Mesothelial cell of epicardium (in vitro differentiated cells): ENCODE results near the gene BCS1L. TPM values are rescaled to one million over a fixed set of nuclear protein-coding genes. Genes with fewer than 3 reads are reported as not detected.

Experiments used
- DNase-seq, 2 experiments: peaks; one replicate each; pipeline ENCODE4 v3.0.0; 2021; ENCODE audit warnings: low spot score in 2 of 2; ENCODE audit not compliant: unreplicated experiment in 2 of 2
- H3K27ac Mint-ChIP-seq: 2 replicates; pipeline ENCODE4 v1.8.0; 2021; ENCODE audit warnings: mixed read lengths
- H3K27me3 Mint-ChIP-seq: 2 replicates; pipeline ENCODE4 v1.8.0; 2021; ENCODE audit warnings: low read depth, mixed read lengths
- H3K36me3 Mint-ChIP-seq: 2 replicates; pipeline ENCODE4 v1.8.0; 2021; ENCODE audit warnings: mixed read lengths
- H3K4me1 Mint-ChIP-seq: 2 replicates; pipeline ENCODE4 v1.8.0; 2021; ENCODE audit warnings: mixed read lengths
- H3K4me3 Mint-ChIP-seq: 2 replicates; pipeline ENCODE4 v1.8.0; 2021; ENCODE audit warnings: mild to moderate bottlenecking, moderate library complexity, mixed read lengths
- H3K9me3 Mint-ChIP-seq: 2 replicates; pipeline ENCODE4 v1.8.0; 2021; ENCODE audit warnings: mixed read lengths
- total RNA-seq: library from RNA; stranded (reverse); gene quantifications from 3 replicates; pipeline ENCODE4 v1.2.1, GENCODE V29; 2021
- TF ChIP-seq, protein P1 (sequence below): fragments of 200-600 bp; sonication (generic); IDR thresholded peaks from one replicate; pipeline ENCODE4 v1.5.0; 2021; ENCODE audit warnings: antibody characterized with exemption; ENCODE audit not compliant: unreplicated experiment

BCS1L gene
- total RNA-seq, 1 donor from 2014 or later: 39.4 TPM

GRCh38 chr2:218662827-218663226 is 3.3 kb downstream of the BCS1L start:
- no peak for DNase-seq
- Mint-ChIP-seq H3K27me3 (no peaks in the 10 kb centered on the region), H3K4me1 (peaks cover 17% of the 10 kb centered on the region), H3K27ac (no peak overlapping the region), H3K4me3 (no peak overlapping the region), H3K36me3 (peaks cover 14% of the 10 kb centered on the region), H3K9me3 (no peaks in the 10 kb centered on the region)
- TF ChIP-seq, protein P1, sequence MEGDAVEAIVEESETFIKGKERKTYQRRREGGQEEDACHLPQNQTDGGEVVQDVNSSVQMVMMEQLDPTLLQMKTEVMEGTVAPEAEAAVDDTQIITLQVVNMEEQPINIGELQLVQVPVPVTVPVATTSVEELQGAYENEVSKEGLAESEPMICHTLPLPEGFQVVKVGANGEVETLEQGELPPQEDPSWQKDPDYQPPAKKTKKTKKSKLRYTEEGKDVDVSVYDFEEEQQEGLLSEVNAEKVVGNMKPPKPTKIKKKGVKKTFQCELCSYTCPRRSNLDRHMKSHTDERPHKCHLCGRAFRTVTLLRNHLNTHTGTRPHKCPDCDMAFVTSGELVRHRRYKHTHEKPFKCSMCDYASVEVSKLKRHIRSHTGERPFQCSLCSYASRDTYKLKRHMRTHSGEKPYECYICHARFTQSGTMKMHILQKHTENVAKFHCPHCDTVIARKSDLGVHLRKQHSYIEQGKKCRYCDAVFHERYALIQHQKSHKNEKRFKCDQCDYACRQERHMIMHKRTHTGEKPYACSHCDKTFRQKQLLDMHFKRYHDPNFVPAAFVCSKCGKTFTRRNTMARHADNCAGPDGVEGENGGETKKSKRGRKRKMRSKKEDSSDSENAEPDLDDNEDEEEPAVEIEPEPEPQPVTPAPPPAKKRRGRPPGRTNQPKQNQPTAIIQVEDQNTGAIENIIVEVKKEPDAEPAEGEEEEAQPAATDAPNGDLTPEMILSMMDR: no peak

GRCh38 chr2:218663901-218664300 is 4.4 kb downstream of the BCS1L start:
- no peaks in the 10 kb centered on the region for H3K27me3 Mint-ChIP-seq
- DNase-seq: no peak
- H3K4me1 Mint-ChIP-seq: peaks cover 12% of the 10 kb centered on the region
- no peaks in the 10 kb centered on the region for H3K9me3 Mint-ChIP-seq
- peaks cover 16% of the 10 kb centered on the region for H3K36me3 Mint-ChIP-seq
- no peak overlapping the region for H3K4me3 Mint-ChIP-seq
- TF ChIP-seq, protein P1: no peak
- H3K27ac Mint-ChIP-seq: no peak overlapping the region

DNA sequence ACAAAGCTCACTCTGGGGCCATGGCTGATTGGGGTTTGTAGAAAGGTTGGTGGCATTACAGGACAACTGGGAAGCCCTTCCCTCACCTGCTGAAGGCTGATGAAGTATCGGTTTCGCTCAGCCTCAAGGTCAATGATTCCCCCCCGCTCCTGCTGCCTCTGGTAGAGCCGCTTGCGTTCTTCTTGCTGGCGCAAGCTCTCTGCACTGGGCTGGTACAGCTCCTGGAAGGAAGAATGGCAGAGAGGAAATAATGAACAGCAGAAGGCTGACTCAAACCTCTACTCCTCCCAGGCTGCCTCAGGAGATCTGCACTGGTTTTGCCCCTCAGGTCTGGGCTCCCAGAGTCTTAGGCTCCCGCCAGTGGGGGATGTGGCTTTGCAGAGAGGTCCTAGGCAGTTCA is 5.2 kb downstream of the BCS1L start:
- Mint-ChIP-seq H3K36me3 (peaks cover 16% of the 10 kb centered on the region), H3K4me1 (peaks cover 9% of the 10 kb centered on the region), H3K4me3 (no peak overlapping the region), H3K27ac (no peak overlapping the region), H3K9me3 (no peaks in the 10 kb centered on the region), H3K27me3 (no peaks in the 10 kb centered on the region)
- no peak for DNase-seq
- TF ChIP-seq, protein P1: no peak

- peaks cover 15% of the 10 kb centered on the region for H3K36me3 Mint-ChIP-seq
- TF ChIP-seq, protein P1: no peak
- peak overlapping the region; percentile 97 for H3K27ac Mint-ChIP-seq
- H3K4me3 Mint-ChIP-seq: peak overlapping the region; percentile 97
- H3K9me3 Mint-ChIP-seq: no peaks in the 10 kb centered on the region
- H3K27me3 Mint-ChIP-seq: no peaks in the 10 kb centered on the region
- no peak for DNase-seq
- H3K4me1 Mint-ChIP-seq: peaks cover 20% of the 10 kb centered on the region
Measured at GRCh38 chr2:218671097-218671653, 11.7 kb downstream of the BCS1L start.

GRCh38 chr2:218671654-218672566 is 12.4 kb downstream of the BCS1L start, which contains the start of the genes RNF25 and STK36:
RNF25 (minus strand) TSS chr2:218672002; CDS start chr2:218671970, 32 bp downstream.
STK36 (plus strand) TSS chr2:218672086; CDS start chr2:218672830, 744 bp downstream.
- DNase-seq: peak; percentile 53 to 80
- Mint-ChIP-seq H3K27me3 (no peaks in the 10 kb centered on the region), H3K4me3 (peak within 1 kb of the TSS; percentile 97), H3K27ac (peak within 1 kb of the TSS; percentile 97), H3K4me1 (peaks cover 20% of the 10 kb centered on the region), H3K36me3 (peaks cover 15% of the 10 kb centered on the region), H3K9me3 (no peaks in the 10 kb centered on the region)
- TF ChIP-seq, protein P1: no peak
